Natural killer cell (primary cell): ENCODE measurements around the gene AMIGO2. TPM values are rescaled to one million over a fixed set of nuclear protein-coding genes. Genes with fewer than 3 reads are reported as not detected.

Source experiments
- ATAC-seq, 3 donors: fragments of 150-1000 bp in 2 of 3; fragments of 200-7000 bp in 1 of 3; cut with Tn5 transposase; 1 replicate in 1 of 3; 2 replicates in 2 of 3; pipeline ENCODE4 v1.10.0; 2021; ENCODE audit warnings: mild to moderate bottlenecking in 2 of 3, moderate library complexity in 2 of 3
- DNase-seq, 2 donors: peaks; one replicate each; pipeline versions ENCODE4 v3.0.0 to v3.0.0-alpha.2; 2013 to 2021; ENCODE audit warnings: mixed read lengths in 1 of 2
- H3K27ac ChIP-seq: one replicate; pipeline ENCODE4 v1.5.1; 2013; ENCODE audit warnings: mild to moderate bottlenecking, low read length
- H3K27me3 ChIP-seq: one replicate; pipeline ENCODE4 v1.6.1; 2013; ENCODE audit warnings: low read length; ENCODE audit not compliant: control insufficient read depth, insufficient read depth
- H3K36me3 ChIP-seq: one replicate; pipeline ENCODE4 v1.6.1; 2013; ENCODE audit warnings: low read length; ENCODE audit not compliant: control insufficient read depth, insufficient read depth
- H3K4me1 ChIP-seq: one replicate; pipeline ENCODE4 v1.6.1; 2013; ENCODE audit warnings: low read length; ENCODE audit not compliant: control insufficient read depth, insufficient read depth
- H3K4me3 ChIP-seq: one replicate; pipeline ENCODE4 v1.5.1; 2013; ENCODE audit warnings: low read length
- H3K9me3 ChIP-seq: one replicate; pipeline ENCODE4 v1.6.1; 2013; ENCODE audit warnings: low read length; ENCODE audit not compliant: control insufficient read depth, insufficient read depth
- H3K27ac Mint-ChIP-seq, 2 donors: one replicate each; pipeline ENCODE4 v1.8.0; 2022; ENCODE audit warnings: mild to moderate bottlenecking in 2 of 2, mixed read lengths in 2 of 2, moderate library complexity in 1 of 2
- H3K27me3 Mint-ChIP-seq, 2 donors: one replicate each; pipeline ENCODE4 v1.8.0; 2022; ENCODE audit warnings: low read depth in 2 of 2, mixed read lengths in 2 of 2
- H3K36me3 Mint-ChIP-seq: one replicate; pipeline ENCODE4 v1.8.0; 2022; ENCODE audit warnings: mixed read lengths
- H3K4me1 Mint-ChIP-seq, 2 donors: one replicate each; pipeline ENCODE4 v1.8.0; 2022; ENCODE audit warnings: mixed read lengths in 2 of 2
- H3K4me3 Mint-ChIP-seq: one replicate; pipeline ENCODE4 v1.8.0; 2022; ENCODE audit warnings: mild to moderate bottlenecking, moderate library complexity, mixed read lengths
- H3K9me3 Mint-ChIP-seq, 2 donors: one replicate each; pipeline ENCODE4 v1.8.0; 2022; ENCODE audit warnings: mixed read lengths in 2 of 2
- WGBS: methylation state at CpG from one replicate; pipeline ENCODE4 v1.1.7; 2013; ENCODE audit warnings: missing lambda C conversion rate; ENCODE audit not compliant: insufficient coverage; 5-methylcytosine and 5-hydroxymethylcytosine counted together
- intact Hi-C: fragments of 100-400 bp; cut with micrococcal nuclease; formaldehyde crosslinking; loops from one replicate; pipeline ENCODE4 v1.14.2; 2022
- total RNA-seq, 4 donors: library from RNA; stranded (reverse); fragments of 120-200 nt in 1 of 4; gene quantifications; one replicate each; pipeline versions ENCODE4 v1.2.3 to v1.2.4, GENCODE V29; 2013 to 2022
- TF ChIP-seq, protein P1 (sequence below): fragments of 200-600 bp; IDR thresholded peaks from one replicate; pipeline ENCODE4 v1.8.0; 2022; ENCODE audit warnings: antibody characterized with exemption

AMIGO2 gene
- total RNA-seq, 3 donors from 2014 or later (not counting 1 experiment from before 2014, with no cell fraction given) = 8.0 to 9.9 (median 8.1) TPM

DNA sequence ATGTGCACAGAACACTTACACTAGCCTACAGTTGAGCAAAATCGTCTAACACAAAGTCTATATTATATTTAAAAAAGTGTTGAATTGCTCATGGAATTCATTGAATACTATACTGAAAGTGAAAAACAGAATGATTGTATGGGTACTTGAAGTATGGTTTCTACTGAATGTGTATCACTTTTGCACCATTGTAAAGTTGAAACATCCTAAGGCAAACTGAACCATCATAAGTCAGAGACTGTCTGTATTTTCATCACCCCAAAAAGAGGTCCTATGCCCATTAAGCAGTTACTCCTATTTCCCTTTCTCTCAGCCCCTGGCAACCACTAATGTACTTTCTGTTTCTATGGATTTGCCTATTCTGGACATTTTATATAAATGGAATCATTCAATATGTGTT, 4.4 kb upstream of the AMIGO2 start:
- Mint-ChIP-seq H3K4me3 (no peak overlapping the region), H3K27ac (peak overlapping the region; percentile 82 to 95), H3K36me3 (no peaks in the 10 kb centered on the region), H3K27me3 (no peaks in the 10 kb centered on the region), H3K9me3 (no peaks in the 10 kb centered on the region), H3K4me1 (peaks cover 63 to 64% of the 10 kb centered on the region in 2 donors)
- H3K36me3 ChIP-seq = no peaks in the 10 kb centered on the region
- no peak overlapping the region for H3K4me3 ChIP-seq
- peak overlapping the region; percentile 1 for H3K27ac ChIP-seq
- no peaks in the 10 kb centered on the region for H3K9me3 ChIP-seq
- peaks cover 24% of the 10 kb centered on the region for H3K4me1 ChIP-seq
- ATAC-seq (no peak), DNase-seq (no peak)
- no CpG with 5 or more reads among the region's 1 CpG for WGBS
- TF ChIP-seq, protein P1, sequence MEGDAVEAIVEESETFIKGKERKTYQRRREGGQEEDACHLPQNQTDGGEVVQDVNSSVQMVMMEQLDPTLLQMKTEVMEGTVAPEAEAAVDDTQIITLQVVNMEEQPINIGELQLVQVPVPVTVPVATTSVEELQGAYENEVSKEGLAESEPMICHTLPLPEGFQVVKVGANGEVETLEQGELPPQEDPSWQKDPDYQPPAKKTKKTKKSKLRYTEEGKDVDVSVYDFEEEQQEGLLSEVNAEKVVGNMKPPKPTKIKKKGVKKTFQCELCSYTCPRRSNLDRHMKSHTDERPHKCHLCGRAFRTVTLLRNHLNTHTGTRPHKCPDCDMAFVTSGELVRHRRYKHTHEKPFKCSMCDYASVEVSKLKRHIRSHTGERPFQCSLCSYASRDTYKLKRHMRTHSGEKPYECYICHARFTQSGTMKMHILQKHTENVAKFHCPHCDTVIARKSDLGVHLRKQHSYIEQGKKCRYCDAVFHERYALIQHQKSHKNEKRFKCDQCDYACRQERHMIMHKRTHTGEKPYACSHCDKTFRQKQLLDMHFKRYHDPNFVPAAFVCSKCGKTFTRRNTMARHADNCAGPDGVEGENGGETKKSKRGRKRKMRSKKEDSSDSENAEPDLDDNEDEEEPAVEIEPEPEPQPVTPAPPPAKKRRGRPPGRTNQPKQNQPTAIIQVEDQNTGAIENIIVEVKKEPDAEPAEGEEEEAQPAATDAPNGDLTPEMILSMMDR = no peak
- intact Hi-C loops = loop anchor here (2.0 to 5.0 kb wide), 3 partner anchors 108 to 193 kb away; no protein-coding TSS in a partner anchor
- H3K27me3 ChIP-seq = no peaks in the 10 kb centered on the region

DNA sequence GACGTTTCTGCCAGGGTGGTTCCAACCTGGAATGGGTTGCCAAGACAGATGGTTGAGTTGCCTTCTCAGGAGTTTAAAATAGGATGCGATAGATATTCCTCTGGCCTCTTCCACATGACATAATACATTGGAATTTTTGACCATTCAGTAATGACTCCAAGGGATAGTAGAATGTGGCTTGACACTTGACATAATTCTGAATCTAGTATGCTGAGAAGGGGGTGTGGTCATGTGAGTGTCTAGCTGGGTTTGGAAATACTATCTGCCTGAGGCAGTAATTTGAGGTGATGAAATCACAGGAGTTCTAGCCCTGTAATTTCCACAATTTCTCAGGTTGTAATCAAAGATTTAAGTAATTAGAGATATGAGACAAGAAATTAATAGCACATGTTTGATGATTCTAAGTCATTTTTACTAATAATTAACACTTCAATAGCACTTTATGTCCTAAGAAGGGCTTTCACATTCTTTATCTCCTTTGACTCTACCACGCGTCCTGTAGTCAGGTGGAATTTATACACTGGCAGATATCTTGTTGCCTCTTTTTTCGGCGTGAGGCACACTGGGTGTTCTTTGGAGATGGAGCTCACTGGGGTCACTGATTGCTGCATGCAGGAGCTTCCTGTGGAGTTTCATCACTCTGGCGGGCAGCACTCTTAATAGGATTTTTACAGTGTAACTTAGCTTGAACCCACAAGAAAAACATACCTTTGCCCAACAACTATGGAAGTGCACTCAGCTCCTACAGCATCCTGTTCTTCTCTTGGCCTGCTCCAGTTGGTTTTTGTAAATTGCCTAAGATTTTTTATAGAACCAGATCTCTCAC, 3.2 kb upstream of the AMIGO2 start:
- Histone ChIP-seq H3K9me3 (no peaks in the 10 kb centered on the region), H3K4me1 (peaks cover 30% of the 10 kb centered on the region), H3K4me3 (no peak overlapping the region), H3K27me3 (no peaks in the 10 kb centered on the region), H3K36me3 (no peaks in the 10 kb centered on the region), H3K27ac (no peak overlapping the region)
- no peaks in the 10 kb centered on the region for H3K9me3 Mint-ChIP-seq
- H3K27ac Mint-ChIP-seq = peak overlapping the region; percentile 82 to 95
- WGBS = 92% methylated on average over 7 of the region's 7 CpGs
- DNase-seq = peak in 1 of 2 donors; percentile 28
- TF ChIP-seq, protein P1 = no peak
- ATAC-seq = no peak
- intact Hi-C loops = loop anchor here (5.0 kb wide), 2 partner anchors 109 to 129 kb away; no protein-coding TSS in a partner anchor
- no peaks in the 10 kb centered on the region for H3K36me3 Mint-ChIP-seq
- peaks cover 69 to 70% of the 10 kb centered on the region in 2 donors for H3K4me1 Mint-ChIP-seq
- H3K4me3 Mint-ChIP-seq = peak overlapping the region; percentile 26
- H3K27me3 Mint-ChIP-seq = no peaks in the 10 kb centered on the region

DNA sequence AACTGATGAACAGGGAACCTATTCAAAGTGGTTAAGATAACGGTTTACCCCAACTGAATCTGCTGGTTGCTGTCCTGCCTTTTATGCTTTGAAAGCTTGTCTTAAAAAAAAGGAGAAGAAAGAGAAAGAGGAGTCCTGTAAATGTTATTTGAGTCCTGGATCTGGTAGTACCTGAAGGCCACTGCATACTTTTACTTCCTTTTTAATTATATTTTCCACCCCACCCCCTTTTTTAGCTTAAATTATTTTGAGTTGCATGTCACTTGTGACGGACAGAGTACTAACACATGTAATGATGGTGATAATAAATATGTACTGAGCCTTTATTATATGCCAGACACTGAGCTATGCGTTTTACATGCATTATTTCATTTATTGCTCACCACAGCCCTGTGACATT, 2.5 kb upstream of the AMIGO2 start:
- H3K4me3 ChIP-seq = no peak overlapping the region
- Mint-ChIP-seq H3K4me1 (peaks cover 69 to 70% of the 10 kb centered on the region in 2 donors), H3K27ac (peak overlapping the region; percentile 82 to 95), H3K4me3 (peak overlapping the region; percentile 26), H3K27me3 (no peaks in the 10 kb centered on the region), H3K9me3 (no peaks in the 10 kb centered on the region), H3K36me3 (no peaks in the 10 kb centered on the region)
- intact Hi-C loops = loop anchor here (5.0 kb wide), 2 partner anchors 110 to 130 kb away; no protein-coding TSS in a partner anchor
- 100% methylated on average over 1 of the region's 3 CpGs for WGBS
- peaks cover 30% of the 10 kb centered on the region for H3K4me1 ChIP-seq
- TF ChIP-seq, protein P1 = no peak
- H3K27me3 ChIP-seq = no peaks in the 10 kb centered on the region
- no peaks in the 10 kb centered on the region for H3K9me3 ChIP-seq
- DNase-seq (no peak), ATAC-seq (no peak)
- no peak overlapping the region for H3K27ac ChIP-seq
- no peaks in the 10 kb centered on the region for H3K36me3 ChIP-seq
